Measurements from ENCODE around the gene GKN2. TPM values are rescaled to one million over a fixed set of nuclear protein-coding genes. Genes with fewer than 3 reads are reported as not detected.

The GKN2 gene
- total and polyA plus RNA-seq, 2 donors (not counting 1 experiment from before 2014, with no cell fraction given): not detected

DNA sequence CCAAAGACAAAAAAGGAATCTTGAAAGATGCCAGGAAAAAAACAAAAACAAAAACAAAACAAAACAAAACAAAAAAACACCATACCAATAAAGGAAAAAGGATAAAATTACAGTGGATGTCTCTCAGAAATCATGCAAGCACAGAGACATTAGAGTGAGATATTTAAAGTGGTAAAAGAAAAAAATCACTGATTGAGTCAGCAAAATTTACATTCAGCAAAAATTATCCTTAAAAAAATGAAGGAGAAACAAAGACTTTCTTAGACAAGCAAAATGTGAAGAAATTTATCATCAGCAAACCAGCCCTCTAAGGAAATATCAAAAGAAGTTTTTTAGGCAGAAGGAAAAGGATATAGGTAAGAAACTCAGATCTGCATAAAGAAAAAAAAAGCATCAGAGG is 11.6 kb upstream of the GKN2 start:
- H3K27ac Mint-ChIP-seq: no peak overlapping the region
- H3K4me1 ChIP-seq (ENCODE audit: control insufficient read depth in 2 of 2, insufficient read depth in 2 of 2, low read length in 2 of 2): no peaks in the 10 kb centered on the region
- H3K27me3 Mint-ChIP-seq: peaks cover 27% of the 10 kb centered on the region
- POLR2A ChIA-PET: no interaction called here
- TF ChIP-seq, protein P1, sequence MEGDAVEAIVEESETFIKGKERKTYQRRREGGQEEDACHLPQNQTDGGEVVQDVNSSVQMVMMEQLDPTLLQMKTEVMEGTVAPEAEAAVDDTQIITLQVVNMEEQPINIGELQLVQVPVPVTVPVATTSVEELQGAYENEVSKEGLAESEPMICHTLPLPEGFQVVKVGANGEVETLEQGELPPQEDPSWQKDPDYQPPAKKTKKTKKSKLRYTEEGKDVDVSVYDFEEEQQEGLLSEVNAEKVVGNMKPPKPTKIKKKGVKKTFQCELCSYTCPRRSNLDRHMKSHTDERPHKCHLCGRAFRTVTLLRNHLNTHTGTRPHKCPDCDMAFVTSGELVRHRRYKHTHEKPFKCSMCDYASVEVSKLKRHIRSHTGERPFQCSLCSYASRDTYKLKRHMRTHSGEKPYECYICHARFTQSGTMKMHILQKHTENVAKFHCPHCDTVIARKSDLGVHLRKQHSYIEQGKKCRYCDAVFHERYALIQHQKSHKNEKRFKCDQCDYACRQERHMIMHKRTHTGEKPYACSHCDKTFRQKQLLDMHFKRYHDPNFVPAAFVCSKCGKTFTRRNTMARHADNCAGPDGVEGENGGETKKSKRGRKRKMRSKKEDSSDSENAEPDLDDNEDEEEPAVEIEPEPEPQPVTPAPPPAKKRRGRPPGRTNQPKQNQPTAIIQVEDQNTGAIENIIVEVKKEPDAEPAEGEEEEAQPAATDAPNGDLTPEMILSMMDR (IDR thresholded peaks at IDR 0.05): no peak
- TF ChIP-seq EZH2 (IDR thresholded peaks at IDR 0.05; ENCODE audit: borderline replicate concordance, insufficient read depth, low read depth, low read length, poor library complexity, severe bottlenecking): no peak
- no peaks in the 10 kb centered on the region for H3K36me3 ChIP-seq (replicated peaks in 1 of 2; ENCODE audit: control extremely low read depth in 1 of 2, control insufficient read depth in 1 of 2, extremely low read depth in 1 of 2, insufficient read depth in 2 of 2, low read length in 1 of 2)
- H2AFZ ChIP-seq (ENCODE audit: insufficient read depth, low read depth, low read length, poor library complexity, severe bottlenecking): no peak overlapping the region
- no peak overlapping the region for H3K4me2 ChIP-seq (replicated peaks; ENCODE audit: low read depth, low read length, poor library complexity, severe bottlenecking)
- no peaks in the 10 kb centered on the region for H3K9me3 ChIP-seq (ENCODE audit: control extremely low read depth in 1 of 3, control insufficient read depth in 2 of 3, insufficient read depth in 1 of 3, low read length in 2 of 3)
- H3K4me3 ChIP-seq (ENCODE audit: control extremely low read depth in 1 of 5, extremely low read depth in 1 of 5, insufficient read depth in 1 of 5, low read depth in 2 of 5, low read length in 4 of 5): no peak overlapping the region
- H3K9me3 Mint-ChIP-seq (ENCODE audit: insufficient read depth): no peaks in the 10 kb centered on the region
- no peak for DNase-seq
- no peak overlapping the region for H3K27ac ChIP-seq (ENCODE audit: low read length in 2 of 2)
- no peaks in the 10 kb centered on the region for H4K20me1 ChIP-seq (ENCODE audit: control insufficient read depth, insufficient read depth, low read length, poor library complexity, severe bottlenecking)
- no peaks in the 10 kb centered on the region for H3K4me1 Mint-ChIP-seq
- peaks cover 0 to 6% (median 1%) of the 10 kb centered on the region in 4 experiments for H3K27me3 ChIP-seq (replicated peaks in 1 of 4; ENCODE audit: control extremely low read depth in 1 of 4, control insufficient read depth in 3 of 4, insufficient read depth in 4 of 4, low read length in 3 of 4)
- intact Hi-C loops (cut with micrococcal nuclease): no loop called here
- no peak for ATAC-seq (ENCODE audit: low read depth)
- CTCF ChIA-PET: no interaction called here
- H3K9ac ChIP-seq (ENCODE audit: low read length): no peak overlapping the region
- no peak overlapping the region for H3K4me3 Mint-ChIP-seq
- H3K79me2 ChIP-seq (ENCODE audit: control insufficient read depth, insufficient read depth, low read length): no peaks in the 10 kb centered on the region

DNA sequence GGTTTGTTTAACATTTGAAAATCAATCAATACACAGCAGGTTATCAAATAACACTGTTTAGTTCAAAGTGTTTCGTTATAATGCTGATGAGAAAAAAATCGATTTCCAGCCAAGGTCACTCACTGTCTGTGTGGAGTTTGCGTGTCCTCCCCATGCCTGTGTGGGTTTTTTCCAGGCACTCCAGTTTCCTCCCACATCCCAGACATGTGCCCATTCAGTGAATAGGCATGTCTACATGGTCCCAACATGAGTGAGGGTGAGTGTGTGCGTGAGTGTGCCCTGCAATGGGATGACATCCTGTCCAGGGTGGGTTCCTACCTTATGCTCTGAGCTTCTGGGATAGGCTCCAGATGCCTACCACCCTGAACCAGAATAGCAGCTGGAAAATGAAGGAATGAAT is 8.7 kb upstream of the GKN2 start:
- ChIA-PET CTCF (interaction anchor here (0.7 kb wide), 1 partner anchor 460 kb away, joined by 3 read pairs; no protein-coding TSS in a partner anchor), POLR2A (no interaction called here)
- no peaks in the 10 kb centered on the region for H3K9me3 ChIP-seq (ENCODE audit: control extremely low read depth in 1 of 3, control insufficient read depth in 2 of 3, insufficient read depth in 1 of 3, low read length in 2 of 3)
- DNase-seq (no peak), ATAC-seq (ENCODE audit: low read depth) (no peak)
- no peak overlapping the region for H3K4me3 ChIP-seq (ENCODE audit: control extremely low read depth in 1 of 5, extremely low read depth in 1 of 5, insufficient read depth in 1 of 5, low read depth in 2 of 5, low read length in 4 of 5)
- Mint-ChIP-seq H3K27ac (no peak overlapping the region), H3K4me1 (no peaks in the 10 kb centered on the region), H3K4me3 (no peak overlapping the region), H3K9me3 (ENCODE audit: insufficient read depth) (no peaks in the 10 kb centered on the region), H3K27me3 (peaks cover 27% of the 10 kb centered on the region)
- intact Hi-C loops (cut with micrococcal nuclease): no loop called here
- no peak overlapping the region for H2AFZ ChIP-seq (ENCODE audit: insufficient read depth, low read depth, low read length, poor library complexity, severe bottlenecking)
- H3K4me1 ChIP-seq (ENCODE audit: control insufficient read depth in 2 of 2, insufficient read depth in 2 of 2, low read length in 2 of 2): no peaks in the 10 kb centered on the region
- H3K36me3 ChIP-seq (replicated peaks in 1 of 2; ENCODE audit: control extremely low read depth in 1 of 2, control insufficient read depth in 1 of 2, extremely low read depth in 1 of 2, insufficient read depth in 2 of 2, low read length in 1 of 2): no peaks in the 10 kb centered on the region
- no peak overlapping the region for H3K4me2 ChIP-seq (replicated peaks; ENCODE audit: low read depth, low read length, poor library complexity, severe bottlenecking)
- peaks cover 0 to 10% (median 0%) of the 10 kb centered on the region in 4 experiments for H3K27me3 ChIP-seq (replicated peaks in 1 of 4; ENCODE audit: control extremely low read depth in 1 of 4, control insufficient read depth in 3 of 4, insufficient read depth in 4 of 4, low read length in 3 of 4)
- no peaks in the 10 kb centered on the region for H4K20me1 ChIP-seq (ENCODE audit: control insufficient read depth, insufficient read depth, low read length, poor library complexity, severe bottlenecking)
- no peak for TF ChIP-seq EZH2 (IDR thresholded peaks at IDR 0.05; ENCODE audit: borderline replicate concordance, insufficient read depth, low read depth, low read length, poor library complexity, severe bottlenecking)
- no peak overlapping the region for H3K9ac ChIP-seq (ENCODE audit: low read length)
- H3K27ac ChIP-seq (ENCODE audit: low read length in 2 of 2): no peak overlapping the region
- no peaks in the 10 kb centered on the region for H3K79me2 ChIP-seq (ENCODE audit: control insufficient read depth, insufficient read depth, low read length)
- 93% methylated on average over 3 of the region's 4 CpGs for WGBS (ENCODE audit: insufficient coverage)

Data from B cell (primary cell).